GM18526 (cell line): ENCODE results near the gene TSC22D4.

Source experiments
- POLR2A ChIP-seq: IDR thresholded peaks from 3 replicates; pipeline ENCODE4 v1.6.1; 2011; ENCODE audit not compliant: insufficient read length; ENCODE audit errors: extremely low read depth

TSC22D4 gene

GRCh38 chr7:100423315-100423714 lies 55.7 kb downstream of the TSC22D4 start:
- no peak for TF ChIP-seq POLR2A

- TF ChIP-seq POLR2A, result no peak
These were observed 59.3 kb downstream of the TSC22D4 start for GRCh38 chr7:100419660-100420226.

GRCh38 chr7:100418930-100419659 lies 59.9 kb downstream of the TSC22D4 start:
- TF ChIP-seq POLR2A, result no peak
